Placental epithelial cell (primary cell): ENCODE measurements around the gene PPP1R14C. TPM values are rescaled to one million over a fixed set of nuclear protein-coding genes. Genes with fewer than 3 reads are reported as not detected.

ENCODE experiments used
- small RNA-seq: library from RNA; depleted of rRNA; stranded (forward); fragments of <200 nt; gene quantifications from one replicate; pipeline ENCODE3, GENCODE V24; 2012
- total RNA-seq: library from RNA; depleted of rRNA; stranded (reverse); fragments of >200 nt; gene quantifications from 2 replicates; pipeline ENCODE4 v1.2.3, GENCODE V29; 2012

Gene PPP1R14C, protein sequence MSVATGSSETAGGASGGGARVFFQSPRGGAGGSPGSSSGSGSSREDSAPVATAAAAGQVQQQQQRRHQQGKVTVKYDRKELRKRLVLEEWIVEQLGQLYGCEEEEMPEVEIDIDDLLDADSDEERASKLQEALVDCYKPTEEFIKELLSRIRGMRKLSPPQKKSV
- total RNA-seq = 4.7 and 14.5 TPM in 2 replicates

DNA sequence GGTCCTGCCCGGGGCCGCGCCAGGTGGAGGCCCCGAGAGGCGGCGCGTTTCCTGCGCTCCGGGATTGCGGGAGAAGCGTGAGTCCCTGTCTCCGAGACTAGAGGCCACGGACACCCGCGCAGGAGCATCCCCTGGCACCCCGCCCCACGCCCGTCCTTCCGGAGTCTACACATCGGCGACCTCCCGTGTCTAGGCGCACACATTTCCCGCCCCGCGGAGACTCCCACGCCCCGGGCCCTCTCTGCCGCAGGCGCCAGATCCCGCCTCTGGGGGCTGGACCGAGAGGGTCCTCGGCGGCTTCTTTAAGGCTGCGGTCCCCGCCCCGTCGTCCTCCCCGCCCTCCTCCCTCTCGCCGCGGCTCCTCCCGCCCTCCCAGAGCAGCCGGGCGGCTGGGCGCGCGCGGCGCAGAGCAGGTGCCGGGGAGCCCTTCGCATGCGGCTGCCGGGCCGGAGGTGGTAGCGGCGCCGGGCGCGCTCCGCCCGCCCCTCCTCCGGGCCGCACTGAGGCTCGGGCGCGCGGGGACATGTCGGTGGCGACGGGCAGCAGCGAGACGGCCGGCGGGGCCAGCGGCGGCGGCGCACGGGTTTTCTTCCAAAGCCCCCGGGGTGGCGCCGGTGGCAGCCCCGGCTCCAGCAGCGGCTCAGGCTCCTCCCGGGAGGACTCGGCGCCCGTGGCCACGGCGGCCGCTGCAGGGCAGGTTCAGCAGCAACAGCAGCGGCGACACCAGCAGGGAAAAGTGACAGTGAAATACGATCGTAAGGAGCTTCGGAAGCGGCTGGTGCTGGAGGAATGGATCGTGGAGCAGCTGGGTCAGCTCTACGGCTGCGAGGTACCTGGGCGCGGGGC is at the start of gene PPP1R14C:
Gene PPP1R14C (plus strand): TSS at position 375 of the 846 bp plus-strand sequence. CDS start 149 bp downstream, at position 524.

Small RNA genes lying within 50 kb of the gene (small RNA-seq; reads per million reads assigned to genes)
- 0.14 reads per million for gene RF01210

Other genes starting within 250 kb of the PPP1R14C start
- not detected in 2 replicates for gene RAET1E, start 244.9 kb upstream of the PPP1R14C start, total RNA-seq
- 0.43 and 0.79 TPM in 2 replicates for gene RAET1G, start 219.9 kb upstream of the PPP1R14C start, total RNA-seq
- 1.6 and 5.1 TPM in 2 replicates for gene ULBP2, start 201.0 kb upstream of the PPP1R14C start, total RNA-seq
- gene ULBP1, start 179.1 kb upstream of the PPP1R14C start, total RNA-seq = under 0.01 and 0.65 TPM in 2 replicates
- gene RAET1L, start 117.5 kb upstream of the PPP1R14C start, total RNA-seq = 0.22 TPM in 1 of 2 replicates, not detected in the other
- gene ULBP3, start 73.9 kb upstream of the PPP1R14C start, total RNA-seq = 3.5 and 9.7 TPM in 2 replicates
- gene IYD, start 226.0 kb downstream of the PPP1R14C start, total RNA-seq = not detected in 2 replicates